ENCODE data around the gene OSBPL2.

The OSBPL2 gene

DNA sequence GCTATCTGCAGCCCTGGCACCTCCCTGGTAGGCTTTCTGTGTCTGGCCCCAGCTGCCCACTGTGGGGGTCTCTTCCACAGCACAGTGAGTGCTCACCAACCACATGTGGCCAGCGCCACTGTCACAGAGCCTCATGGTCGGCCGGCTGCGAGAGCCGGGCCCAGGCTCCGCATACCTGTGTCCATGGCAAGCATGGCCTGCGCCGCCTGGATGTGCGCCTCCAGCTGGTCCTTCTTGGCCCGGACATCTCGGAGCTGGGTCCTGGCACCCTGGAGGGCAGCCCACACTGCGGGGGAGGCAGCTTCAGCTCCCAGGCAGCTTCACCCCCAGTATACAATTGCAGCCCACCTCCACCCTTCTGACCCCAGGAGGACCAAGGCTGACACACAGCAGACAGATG lies 77.5 kb downstream of the OSBPL2 start:
- no peak for DNase-seq

DNA sequence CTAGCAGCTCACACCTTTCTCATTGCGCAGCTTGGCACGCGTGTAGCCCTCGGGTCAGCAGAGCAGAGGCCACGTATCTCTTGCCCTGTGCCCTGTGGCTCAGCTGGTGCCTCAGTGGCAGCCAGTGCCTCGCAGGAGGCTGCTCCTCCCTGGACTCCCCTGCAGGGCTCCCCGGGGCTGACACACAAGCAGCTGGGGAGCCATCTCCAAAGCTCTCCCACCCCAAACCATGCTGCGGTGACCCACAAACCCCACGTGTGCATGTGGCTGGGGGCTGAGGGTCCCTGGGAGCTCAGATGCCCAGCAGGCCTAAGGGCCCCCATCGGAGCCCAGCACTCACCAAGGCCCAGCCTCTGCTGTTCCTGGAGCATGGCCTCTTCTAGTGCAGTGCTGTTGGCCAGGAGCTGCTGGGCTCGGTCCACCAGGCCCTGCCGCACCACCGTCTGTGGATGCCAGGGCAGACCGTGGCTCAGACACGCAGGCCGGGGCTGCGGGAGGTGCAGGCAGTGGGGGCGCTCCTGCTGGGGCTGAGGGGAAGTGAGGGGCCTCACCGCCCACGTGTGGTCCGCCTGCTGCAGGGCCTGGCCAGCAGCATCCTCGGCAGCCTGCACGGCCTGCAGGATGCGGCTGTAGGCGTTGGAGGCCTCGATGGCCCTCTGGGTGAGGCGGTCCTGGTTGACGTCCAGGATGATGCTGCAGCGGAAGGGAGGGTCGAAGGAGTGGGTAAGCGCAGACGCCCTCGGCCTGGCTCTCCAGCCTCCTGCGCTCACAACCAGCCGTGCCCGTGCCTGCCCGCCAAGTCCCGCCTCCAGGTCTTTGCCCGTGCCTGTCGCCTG lies 78.2 kb downstream of the OSBPL2 start:
- no peak for DNase-seq

DNA sequence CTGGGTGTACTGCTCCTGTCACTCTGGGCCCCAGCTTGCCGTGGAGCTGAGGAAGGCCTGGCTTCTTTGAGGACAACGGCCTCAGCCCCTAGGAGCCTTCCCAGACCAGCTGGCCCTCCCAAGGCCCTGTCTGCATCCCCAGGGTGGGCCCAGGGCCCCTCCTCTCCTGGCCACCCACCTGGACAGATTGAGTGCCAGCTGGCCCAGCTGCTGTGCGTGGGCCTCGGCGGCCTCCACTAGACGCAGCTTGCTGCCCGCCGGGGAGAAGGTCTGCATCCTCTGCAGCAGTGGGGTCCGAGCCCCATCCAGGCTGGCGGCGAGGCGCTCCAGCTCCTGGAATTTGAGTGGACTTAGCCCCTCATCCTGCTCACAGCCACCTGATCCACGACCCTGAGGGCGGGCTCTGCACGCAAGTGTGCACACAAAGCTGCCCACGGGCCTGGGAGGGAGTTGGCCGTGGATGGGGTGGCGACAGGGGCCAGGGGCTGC lies 78.9 kb downstream of the OSBPL2 start:
- no peak for DNase-seq

DNA sequence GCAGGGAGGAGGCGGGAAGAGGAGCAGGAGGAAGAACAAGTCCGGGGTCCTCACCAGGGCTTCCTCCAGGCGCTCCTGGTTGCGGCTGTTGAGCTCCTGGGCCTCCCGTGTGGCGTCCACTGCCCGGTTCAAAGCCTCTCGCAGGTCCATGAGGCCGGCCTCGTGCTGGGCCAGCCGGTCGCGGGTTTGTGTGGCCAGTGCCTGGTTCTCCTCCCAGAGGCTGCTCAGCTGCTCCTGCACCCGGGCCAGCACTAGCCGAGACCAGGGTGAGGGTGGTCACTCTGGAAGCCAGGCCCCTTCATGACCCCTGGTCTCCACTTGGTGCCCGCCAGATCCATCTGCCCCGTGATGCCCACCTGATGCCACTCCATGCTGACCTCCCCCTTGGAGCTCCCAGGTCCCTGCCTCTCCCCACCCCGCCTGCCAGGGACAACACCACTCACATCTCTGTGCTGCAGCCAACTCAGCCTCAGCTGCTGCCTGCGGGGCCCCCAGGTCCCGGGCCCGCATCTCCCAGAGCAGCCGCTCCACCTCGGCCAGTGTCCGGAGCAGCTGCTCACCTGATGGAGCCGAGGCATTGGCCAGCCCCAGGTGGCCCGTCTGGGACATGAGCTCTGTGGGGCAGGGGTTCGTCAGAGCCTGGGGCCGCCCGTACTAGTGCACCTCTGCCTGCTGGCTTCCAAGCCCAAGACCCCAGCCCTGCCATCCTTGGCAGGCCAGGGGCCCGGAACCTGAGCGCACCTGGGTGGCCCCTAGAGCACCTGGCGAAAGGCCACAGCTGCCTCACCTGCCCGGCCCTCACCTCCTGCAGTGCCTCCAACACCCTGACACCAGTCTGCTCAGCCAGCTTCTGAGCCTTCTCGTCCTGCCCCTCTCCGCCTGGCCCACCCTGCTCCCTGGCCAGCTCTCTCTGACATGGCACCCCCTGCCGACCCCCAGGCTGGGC lies 80.4 kb downstream of the OSBPL2 start:
- DNase-seq, result no peak

DNA sequence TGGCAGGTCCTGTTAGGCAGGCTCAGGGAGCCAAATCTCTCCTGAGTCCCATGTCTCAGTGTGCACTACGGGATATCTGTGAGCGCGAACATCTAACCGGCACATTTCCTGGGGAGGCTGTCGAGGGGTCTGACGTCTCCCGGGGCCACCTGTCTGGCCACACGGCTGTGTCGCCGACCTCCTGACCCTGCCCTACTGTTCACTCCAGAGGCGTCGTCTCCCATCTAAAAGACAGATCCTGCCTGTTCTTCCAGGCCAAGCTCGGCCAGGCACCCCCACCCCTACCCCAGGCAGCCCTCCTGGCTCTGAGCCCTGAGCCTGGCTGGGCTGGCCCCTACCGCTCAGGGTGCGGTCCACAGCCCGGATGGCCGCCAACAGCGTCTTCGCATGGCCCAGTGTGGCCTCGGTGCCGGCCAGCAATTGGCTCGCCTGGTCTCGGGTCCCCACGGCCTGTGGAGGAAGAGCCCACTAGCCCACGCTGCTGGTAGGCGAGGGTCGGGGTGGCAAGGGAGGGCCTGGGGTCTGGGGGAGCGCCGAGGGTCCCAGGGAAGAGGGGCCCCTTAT lies 81.1 kb downstream of the OSBPL2 start:
- DNase-seq, result no peak

DNA sequence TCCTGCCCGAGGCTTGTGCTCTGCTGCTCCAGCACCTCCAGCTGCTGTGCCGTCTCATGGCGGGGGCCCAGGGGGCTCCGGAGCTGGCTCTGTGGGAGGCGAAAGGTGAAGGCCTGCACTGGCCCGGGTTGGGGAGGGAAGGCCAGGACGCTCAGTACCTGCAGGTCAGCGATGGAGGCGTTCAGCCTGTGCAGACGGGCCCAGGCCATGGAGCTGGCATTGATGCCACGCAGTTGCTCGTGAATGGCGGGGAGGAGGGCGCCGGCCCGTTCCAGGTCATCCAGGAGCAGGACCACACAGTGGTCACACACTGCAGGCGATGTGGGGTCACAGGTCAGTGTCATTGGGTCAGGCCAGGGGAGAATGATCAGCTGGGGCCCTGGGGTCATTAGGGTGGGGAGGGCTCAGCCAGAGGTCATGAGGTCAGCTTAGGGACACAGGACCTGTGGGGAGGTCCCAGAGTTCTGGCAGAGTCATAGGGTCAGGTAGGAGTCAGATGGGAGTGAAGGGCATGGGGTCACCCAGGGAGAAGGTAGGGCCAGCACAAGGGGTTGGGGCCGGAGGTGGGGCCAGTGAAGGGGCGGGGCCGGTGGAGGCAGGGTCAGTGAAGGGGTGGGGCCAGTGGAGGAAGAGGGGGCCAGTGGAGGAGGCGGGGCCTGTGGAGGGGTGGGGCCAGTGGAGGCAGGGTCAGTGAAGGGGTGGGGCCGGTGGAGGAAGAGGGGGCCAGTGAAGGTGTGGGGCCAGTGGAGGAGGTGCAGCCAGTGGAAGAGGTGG lies 82.4 kb downstream of the OSBPL2 start:
- no peak for DNase-seq

DNA sequence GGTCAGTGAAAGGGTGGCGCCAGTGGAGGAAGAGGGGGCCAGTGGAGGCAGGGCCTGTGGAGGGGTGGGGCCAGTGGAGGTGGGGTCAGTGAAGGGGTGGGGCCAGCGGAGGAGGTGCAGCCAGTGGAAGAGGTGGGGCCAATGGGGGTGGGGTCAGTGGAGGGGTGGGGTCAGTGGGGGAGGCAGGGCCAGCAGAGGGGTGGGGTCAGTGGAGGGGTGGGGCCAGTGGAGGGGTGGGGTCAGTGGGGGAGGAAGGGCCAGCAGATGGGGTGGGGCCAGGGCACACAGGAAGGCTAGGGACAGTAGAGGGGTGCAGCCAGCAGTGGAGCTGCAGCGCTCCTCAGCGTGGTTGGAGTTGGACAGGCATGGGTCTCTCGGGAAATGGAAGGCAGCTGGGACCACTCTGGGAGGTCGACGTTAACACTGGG lies 83.2 kb downstream of the OSBPL2 start:
- DNase-seq, result no peak

DNA sequence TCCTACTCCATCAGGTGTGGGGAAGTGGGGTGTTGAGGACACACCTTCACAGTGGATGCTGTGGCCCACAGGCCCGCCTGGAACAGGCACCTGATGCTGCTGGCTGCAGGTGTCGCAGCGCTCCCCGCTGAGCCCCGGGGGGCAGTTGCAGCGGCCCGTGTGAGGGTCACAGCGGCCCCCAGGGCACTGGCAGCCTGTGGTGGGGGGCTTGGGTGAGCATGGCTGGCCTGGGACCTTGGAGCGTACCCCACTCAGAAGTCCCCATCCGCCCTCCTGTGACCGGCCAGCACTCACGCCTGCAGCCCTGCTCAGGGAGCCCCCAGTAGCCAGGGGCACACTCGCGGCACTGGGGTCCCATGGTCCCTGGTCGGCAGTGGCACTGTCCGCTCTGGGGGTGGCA lies 83.7 kb downstream of the OSBPL2 start:
- no peak for DNase-seq

DNA sequence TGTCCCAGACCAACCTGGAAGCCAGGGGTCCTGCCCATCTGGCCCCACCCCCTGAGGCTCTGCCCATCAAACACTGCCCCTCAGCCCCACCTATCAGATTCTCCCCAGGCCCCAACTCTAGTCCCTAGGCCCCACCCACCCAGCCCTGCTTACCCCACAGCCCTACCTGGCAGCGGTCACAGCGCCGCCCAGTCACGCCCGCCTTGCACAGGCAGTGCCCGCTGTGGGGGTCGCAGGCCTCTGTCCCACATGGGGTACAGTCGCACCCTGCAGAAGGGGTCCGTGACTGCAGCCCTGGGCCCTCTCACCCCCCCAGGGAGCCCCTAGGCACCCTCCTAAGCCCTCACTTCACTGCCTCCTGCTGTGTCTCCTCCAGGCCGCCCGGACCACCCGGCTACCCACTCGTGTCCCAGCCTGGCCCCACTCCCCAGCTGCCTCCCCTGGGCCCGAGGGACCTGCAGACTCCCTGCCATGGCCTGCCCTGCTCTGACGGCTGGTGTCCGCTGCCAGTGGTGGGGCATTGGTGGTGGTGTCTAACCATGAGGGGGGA lies 84.2 kb downstream of the OSBPL2 start:
- no peak for DNase-seq

DNA sequence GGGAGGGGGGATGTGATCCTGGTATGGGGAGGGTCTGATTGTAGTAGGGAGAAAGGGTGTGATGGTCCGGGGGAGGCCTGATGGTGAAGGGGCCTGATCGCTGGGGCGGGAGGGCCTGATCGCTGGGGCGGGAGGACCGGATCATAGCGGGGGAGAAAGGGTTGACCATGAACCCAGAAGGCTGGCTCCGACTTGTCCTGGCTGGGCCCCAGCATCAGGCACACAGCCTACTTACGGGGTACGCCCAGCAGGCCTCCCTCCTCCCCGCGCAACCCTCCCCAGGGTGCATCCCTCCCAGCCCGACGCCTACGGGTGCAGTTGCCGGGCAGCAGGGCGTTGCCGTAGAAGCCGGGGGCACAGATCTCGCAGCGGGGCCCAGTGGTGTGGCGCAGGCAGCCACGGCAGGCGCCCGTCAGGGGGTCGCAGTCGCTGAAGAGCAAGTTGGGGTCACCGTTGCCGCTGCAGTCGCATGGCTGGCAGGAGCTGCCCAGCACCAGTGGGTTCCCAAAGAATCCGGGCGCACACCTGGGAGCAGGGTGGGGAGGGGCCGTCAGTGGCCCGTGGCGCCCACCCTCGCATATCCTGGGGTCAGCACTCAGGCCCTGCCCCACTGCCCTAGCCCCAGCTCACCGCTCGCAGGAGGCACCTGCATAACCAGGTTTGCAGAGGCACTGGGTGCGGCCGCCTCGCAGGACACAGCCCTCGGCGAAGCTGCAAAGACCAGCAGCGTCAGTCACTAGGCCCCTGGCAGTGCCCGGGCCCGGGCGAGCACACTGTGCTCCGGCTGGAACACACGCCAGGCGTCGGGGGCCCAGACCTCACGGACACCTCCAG lies 85.0 kb downstream of the OSBPL2 start:
- DNase-seq, result no peak

DNA sequence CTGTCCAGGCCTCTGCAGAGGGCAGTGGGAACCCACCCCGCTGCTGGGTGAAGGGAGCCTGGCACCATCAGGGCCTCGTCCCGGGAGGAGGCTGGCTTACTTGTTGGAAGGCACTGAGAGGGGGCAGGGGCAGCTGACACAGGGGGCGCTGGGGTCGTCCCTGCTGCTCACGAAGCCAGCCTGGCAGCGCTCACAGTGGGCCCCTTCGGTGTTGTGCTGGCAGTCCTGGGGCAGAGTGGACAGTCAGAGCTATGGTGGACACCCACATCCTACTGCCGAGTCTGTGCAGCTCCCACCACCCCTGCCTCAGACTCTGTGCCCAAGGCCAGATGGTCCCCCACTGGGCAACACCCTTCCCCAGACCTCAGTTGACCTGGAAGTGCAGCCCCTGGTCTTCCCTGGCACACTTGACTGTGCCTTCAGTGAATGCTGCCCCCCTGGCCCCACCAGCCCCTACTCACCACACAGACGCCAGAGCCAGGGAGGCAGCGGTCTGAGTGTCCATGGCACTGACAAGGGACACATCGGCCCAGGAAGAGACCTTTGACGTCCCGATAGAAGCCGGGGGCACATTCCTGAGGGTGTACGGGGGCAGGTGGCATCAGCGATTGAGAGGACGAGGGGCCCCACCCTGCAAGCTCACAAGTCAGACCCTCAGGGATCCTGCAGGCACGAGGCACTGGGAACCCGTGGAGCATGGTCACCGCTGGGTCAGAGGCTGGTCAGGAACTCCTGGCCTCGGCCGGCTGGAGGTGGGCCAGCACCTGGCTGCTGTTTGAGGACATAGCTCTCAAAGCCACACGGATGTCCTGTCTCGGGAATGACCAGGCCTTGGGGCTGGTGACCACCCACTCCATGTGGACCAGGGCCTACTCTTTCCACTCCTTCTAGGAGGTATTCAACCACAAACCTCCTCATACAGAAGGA lies 85.9 kb downstream of the OSBPL2 start:
- DNase-seq, result no peak

DNA sequence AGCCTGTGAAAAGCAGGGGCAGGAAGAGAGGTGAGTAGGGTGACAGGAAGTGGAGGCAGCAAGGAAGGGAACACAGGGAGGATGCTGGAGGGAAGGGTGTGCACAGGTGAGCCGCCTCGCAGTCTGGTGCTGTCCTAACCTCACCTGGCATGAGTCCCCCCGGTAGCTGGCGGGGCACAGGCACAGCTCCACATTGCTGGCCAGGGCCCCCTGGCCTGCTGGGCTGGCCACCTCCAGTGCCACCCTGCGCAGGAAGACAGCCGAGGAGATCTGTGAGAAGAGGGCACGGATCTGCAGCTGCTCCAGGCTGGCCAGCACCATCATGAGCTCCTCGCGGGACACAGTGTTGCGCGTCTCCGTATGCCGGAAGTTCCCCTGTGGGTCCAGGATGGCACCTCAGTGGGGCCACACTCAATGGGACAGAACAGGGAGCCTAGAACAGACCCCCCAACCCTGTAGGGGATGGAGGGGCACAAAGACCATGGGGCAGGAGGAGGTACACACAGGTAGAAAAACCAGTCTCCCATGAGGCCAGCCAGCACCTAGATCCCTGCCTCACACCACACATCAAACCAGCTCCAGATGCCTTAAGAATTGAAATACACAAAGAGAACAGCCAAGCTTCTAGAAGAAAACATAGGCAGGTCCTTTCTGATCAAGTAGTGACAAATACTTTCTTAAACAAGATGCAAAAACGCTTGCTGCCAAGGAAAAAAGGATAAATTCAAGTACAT lies 87.0 kb downstream of the OSBPL2 start:
- no peak for DNase-seq

DNA sequence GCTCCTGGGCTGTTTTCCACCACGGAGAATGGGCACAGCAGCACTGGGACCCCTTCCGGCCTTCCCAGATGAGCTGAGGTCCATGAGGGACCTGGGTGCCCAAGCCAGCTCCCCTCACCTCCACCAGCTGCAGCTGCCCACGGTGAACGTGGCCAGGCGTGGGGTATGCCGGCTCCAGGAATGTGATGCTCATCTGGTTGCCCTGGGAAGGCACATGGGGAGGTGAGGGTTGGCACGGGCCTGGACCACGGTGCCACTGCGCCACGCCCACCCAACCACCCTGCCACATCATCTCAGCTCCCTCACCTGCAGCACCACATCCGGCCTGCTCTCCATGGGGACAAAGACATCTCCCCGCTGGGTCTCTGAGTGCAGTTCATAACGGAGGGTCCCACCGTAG lies 88.2 kb downstream of the OSBPL2 start:
- DNase-seq, result no peak

DNA sequence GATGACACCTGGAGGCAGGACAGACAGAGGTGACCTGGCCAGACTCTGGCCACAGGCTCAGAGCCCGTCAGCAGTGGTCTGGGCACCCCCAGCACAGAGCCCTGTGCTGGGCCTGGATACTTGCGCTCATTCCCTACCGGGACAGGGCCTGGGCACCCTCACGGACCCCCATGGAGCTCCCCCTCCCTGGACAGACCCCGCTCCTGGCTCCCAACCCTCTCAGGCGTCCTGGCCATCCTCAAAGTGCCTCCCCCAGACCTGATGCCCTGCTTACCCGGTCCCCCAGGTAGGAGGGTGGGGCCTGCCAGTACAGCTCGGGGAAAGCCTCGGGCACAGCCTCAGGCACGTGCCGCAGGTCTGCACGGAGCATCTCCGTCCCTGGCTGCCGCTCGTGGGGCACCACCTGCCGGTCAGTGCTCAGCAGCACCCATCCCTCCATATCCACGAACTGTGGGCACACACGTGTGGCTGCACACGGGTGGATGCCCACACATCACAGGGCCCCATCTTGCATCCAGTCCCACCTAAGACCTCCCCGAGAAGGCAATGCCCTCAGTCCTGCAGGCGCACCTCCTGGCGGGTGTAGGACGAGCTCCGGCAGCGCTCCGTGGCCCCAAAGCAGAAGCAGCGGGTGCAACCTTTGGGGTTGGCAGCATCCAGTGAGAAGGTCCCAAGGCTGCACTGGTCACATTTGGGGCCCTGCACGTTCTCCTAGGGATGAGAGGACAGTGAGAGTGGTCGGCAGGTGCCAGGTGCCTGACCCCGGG lies 88.8 kb downstream of the OSBPL2 start:
- DNase-seq, result no peak

DNA sequence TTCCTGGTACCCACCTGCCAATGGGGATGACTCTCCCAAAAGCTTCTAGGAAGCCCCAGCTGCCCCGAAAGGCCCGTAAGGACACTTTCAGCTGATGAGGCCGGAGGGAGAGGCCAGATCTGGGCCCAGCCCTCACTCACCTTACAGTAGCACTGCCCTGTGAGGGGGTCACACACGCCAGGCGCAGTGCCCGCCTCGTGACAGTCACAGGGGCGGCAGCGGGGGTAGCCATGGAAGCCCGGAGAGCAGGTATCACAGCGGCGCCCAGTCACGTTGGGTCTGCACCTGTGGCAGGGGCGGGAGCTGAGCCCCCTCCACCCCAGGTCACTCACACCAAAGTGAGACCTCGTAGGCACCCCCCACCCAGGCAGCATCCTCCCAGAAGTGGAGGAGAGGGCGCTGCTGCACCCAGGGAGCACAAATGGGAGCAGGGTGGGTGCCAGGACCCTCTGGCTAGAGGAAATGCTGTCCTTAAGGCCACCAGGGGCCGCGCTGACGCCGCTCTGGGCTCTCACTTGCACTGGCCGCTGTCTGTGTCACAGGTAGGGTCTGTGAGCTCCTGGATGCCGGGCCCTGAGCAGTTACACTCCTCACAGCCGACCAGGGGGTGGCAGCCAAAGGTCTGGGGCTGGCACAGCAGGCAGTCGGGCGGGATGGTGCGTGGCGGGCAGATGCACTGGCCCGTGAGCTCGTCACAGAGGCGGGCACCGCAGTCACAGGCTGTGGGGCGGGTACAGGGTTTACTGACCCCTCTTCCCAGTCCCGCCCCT lies 89.6 kb downstream of the OSBPL2 start:
- no peak for DNase-seq

DNA sequence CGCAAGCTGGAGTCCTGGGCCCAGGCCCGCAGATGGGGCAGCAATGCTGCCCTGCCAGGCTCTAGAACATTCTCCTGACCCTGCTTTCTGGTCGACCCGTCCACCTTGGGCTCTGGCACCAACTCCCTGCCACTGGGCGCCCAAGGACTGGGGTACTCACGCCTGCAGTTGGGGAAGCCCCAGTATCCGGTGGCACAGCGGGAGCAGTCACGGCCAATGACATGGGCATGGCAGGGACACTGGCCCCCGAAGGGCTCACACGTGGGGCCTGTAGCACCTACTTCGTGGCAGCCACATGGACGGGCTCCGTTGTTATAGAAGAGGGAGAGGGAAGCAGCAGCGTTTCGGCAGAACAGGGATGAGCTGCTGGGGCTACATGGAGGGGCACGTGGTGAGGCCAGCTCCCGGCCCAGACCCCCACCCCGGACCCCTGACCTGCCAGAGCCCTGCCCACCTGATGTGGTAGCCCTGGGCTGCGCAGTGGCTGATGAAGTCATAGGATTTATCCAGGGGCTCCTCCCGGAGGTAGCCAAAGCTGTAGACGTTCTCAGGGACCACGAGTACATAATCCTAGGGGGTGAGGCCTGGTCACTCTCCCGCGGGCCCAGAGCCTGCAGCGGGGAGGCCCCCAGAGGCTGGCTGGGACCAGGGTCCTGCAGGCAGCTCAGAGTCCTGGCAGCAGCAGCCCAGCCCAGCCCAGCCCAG lies 90.5 kb downstream of the OSBPL2 start:
- DNase-seq, result no peak

All from NCI-H1417 (cell line).